ENCODE measurements around the gene DLK2. TPM values are rescaled to one million over a fixed set of nuclear protein-coding genes. Genes with fewer than 3 reads are reported as not detected.
A peak's percentile ranks its signal among the peaks of the same experiment; 100 is the strongest.

Gene DLK2
- total and polyA plus RNA-seq, 2 of the 13 experiments (the other 11 are each of a cell fraction or from before 2014, with no cell fraction given): 1.2 to 3.8 TPM

DNA sequence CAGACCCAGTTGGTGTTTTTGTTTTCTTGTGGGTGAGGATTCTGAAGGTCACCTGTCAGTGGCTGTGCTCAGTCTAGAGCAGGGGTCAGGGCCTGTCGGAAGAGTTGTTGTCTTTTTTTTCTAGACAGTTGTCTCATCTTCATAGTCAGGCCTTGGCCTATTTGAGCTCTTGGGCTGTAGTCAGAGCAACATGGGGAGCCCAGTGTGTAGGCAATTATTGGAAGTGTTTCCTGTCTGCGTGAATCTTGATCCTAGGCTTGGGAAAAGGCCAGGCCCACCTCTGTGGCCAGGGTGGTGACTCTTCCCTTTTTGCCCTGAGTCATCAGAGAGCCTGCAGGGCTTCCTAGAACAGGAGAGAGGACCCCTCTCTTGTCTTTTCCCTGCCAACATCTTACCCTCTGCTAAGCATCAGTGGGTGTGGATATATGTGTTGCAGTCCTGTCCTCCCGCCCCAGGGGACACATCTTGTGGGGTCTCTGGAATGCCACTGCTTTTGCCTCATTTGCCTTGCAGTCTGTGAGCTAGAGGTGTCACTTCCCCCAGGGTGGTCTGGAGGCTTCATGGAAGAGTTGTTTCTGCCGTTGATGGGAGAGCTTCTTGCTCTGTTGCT lies 33.4 kb upstream of the DLK2 start (continued):
- no peak for TF ChIP-seq CAMTA2 (CRISPR knock-in tag; IDR thresholded peaks at IDR 0.05; ENCODE audit: borderline replicate concordance)
- TF ChIP-seq TRIM22 (IDR thresholded peaks at IDR 0.05): no peak
- peak; percentile 68; the same call in 1 of the 2 replicates for TF ChIP-seq ZNF670 (CRISPR knock-in tag; IDR thresholded peaks at IDR 0.05; ENCODE audit: borderline replicate concordance)
- TF ChIP-seq ZBTB49 (CRISPR knock-in tag; IDR thresholded peaks at IDR 0.05; ENCODE audit: borderline replicate concordance): no peak
- TF ChIP-seq AKAP8 (CRISPR knock-in tag; IDR thresholded peaks at IDR 0.05): no peak
- TF ChIP-seq MAF1 (CRISPR knock-in tag; IDR thresholded peaks at IDR 0.05; ENCODE audit: borderline replicate concordance): no peak
- TF ChIP-seq, protein P1, sequence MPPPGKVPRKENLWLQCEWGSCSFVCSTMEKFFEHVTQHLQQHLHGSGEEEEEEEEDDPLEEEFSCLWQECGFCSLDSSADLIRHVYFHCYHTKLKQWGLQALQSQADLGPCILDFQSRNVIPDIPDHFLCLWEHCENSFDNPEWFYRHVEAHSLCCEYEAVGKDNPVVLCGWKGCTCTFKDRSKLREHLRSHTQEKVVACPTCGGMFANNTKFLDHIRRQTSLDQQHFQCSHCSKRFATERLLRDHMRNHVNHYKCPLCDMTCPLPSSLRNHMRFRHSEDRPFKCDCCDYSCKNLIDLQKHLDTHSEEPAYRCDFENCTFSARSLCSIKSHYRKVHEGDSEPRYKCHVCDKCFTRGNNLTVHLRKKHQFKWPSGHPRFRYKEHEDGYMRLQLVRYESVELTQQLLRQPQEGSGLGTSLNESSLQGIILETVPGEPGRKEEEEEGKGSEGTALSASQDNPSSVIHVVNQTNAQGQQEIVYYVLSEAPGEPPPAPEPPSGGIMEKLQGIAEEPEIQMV (CRISPR knock-in tag; IDR thresholded peaks at IDR 0.05; ENCODE audit: low read depth): no peak
- no peak for TF ChIP-seq MTF2 (CRISPR knock-in tag; IDR thresholded peaks at IDR 0.05; ENCODE audit: borderline replicate concordance)
- no peak for TF ChIP-seq RNF219 (CRISPR knock-in tag; IDR thresholded peaks at IDR 0.05)
- no peak for TF ChIP-seq ZBTB39 (CRISPR knock-in tag; IDR thresholded peaks at IDR 0.05)
- TF ChIP-seq ZNF552 (CRISPR knock-in tag; IDR thresholded peaks at IDR 0.05; ENCODE audit: borderline replicate concordance): no peak
- TF ChIP-seq, protein P2, sequence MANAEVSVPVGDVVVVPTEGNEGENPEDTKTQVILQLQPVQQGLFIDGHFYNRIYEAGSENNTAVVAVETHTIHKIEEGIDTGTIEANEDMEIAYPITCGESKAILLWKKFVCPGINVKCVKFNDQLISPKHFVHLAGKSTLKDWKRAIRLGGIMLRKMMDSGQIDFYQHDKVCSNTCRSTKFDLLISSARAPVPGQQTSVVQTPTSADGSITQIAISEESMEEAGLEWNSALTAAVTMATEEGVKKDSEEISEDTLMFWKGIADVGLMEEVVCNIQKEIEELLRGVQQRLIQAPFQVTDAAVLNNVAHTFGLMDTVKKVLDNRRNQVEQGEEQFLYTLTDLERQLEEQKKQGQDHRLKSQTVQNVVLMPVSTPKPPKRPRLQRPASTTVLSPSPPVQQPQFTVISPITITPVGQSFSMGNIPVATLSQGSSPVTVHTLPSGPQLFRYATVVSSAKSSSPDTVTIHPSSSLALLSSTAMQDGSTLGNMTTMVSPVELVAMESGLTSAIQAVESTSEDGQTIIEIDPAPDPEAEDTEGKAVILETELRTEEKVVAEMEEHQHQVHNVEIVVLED (CRISPR knock-in tag; IDR thresholded peaks at IDR 0.05; ENCODE audit: borderline replicate concordance): peak; percentile 34
- TF ChIP-seq NFYB (CRISPR knock-in tag; IDR thresholded peaks at IDR 0.05): no peak
- TF ChIP-seq ZNF224 (CRISPR knock-in tag; IDR thresholded peaks at IDR 0.05): no peak
- TF ChIP-seq ZNF598 (CRISPR knock-in tag; IDR thresholded peaks at IDR 0.05; ENCODE audit: borderline replicate concordance): no peak
